HEK293 (cell line): ENCODE measurements around the gene TAF12.
A peak's percentile ranks its signal among the peaks of the same experiment; 100 is the strongest.

Source experiments
- CTCF ChIA-PET: fragments of 350-600 bp; formaldehyde crosslinking; extraction: SDS; loops from one replicate; lab custom pipeline; 2021; ENCODE audit warnings: antibody characterized with exemption; lab: Yijun Ruan, JAX
- POLR2A ChIA-PET: fragments of 300-600 bp; formaldehyde crosslinking; extraction: SDS; loops from one replicate; lab custom pipeline; 2020; ENCODE audit warnings: antibody characterized with exemption, inconsistent platforms; lab: Yijun Ruan, JAX
- H3K27ac ChIP-seq: fragments of 200-500 bp; sonication (Bioruptor generic); 2 replicates; pipeline ENCODE4 v1.5.1; 2014; ENCODE audit warnings: low read depth, low read length, control low read depth, inconsistent platforms; ENCODE audit errors: extremely low read depth
- H3K36me3 ChIP-seq, 2 experiments: fragments of 200-500 bp in 1 of 2; sonication (Bioruptor generic) in 1 of 2; 1 replicate in 1 of 2; 2 replicates in 1 of 2; pipeline ENCODE4 v1.5.1; 2014 to 2017; ENCODE audit warnings: inconsistent platforms in 2 of 2, low read length in 2 of 2; ENCODE audit not compliant: control insufficient read depth in 2 of 2, insufficient read depth in 1 of 2
- H3K4me1 ChIP-seq: fragments of 200-500 bp; sonication (Bioruptor generic); 2 replicates; pipeline ENCODE4 v1.5.1; 2014; ENCODE audit warnings: mild to moderate bottlenecking, low read length, inconsistent platforms; ENCODE audit not compliant: control insufficient read depth, insufficient read depth
- H3K4me3 ChIP-seq: 2 replicates; pipeline ENCODE4 v1.5.1; 2011; ENCODE audit warnings: low read depth, mild to moderate bottlenecking, control low read depth, low read length, moderate library complexity
- H3K9me3 ChIP-seq: fragments of 200-500 bp; sonication (Bioruptor generic); 2 replicates; pipeline ENCODE4 v1.5.1; 2014; ENCODE audit warnings: low read depth, low read length, inconsistent platforms; ENCODE audit not compliant: control insufficient read depth, insufficient read depth
- GLIS1 ChIP-seq: fragments of 450-650 bp; formaldehyde crosslinking; IDR thresholded peaks from 2 replicates; pipeline ENCODE4 v1.5.1; 2016; ENCODE audit warnings: missing biosample characterization, missing genetic modification characterization
- KLF16 ChIP-seq: fragments of 450-650 bp; formaldehyde crosslinking; IDR thresholded peaks from 2 replicates; pipeline ENCODE4 v1.5.1; 2017; ENCODE audit warnings: missing biosample characterization, missing genetic modification characterization
- PRDM1 ChIP-seq: fragments of 450-650 bp; formaldehyde crosslinking; IDR thresholded peaks from 2 replicates; pipeline ENCODE4; 2016; ENCODE audit warnings: missing biosample characterization, missing genetic modification characterization
- RBAK ChIP-seq: fragments of 450-650 bp; formaldehyde crosslinking; IDR thresholded peaks from 2 replicates; pipeline ENCODE4 v1.5.1; 2016; ENCODE audit warnings: missing biosample characterization, missing genetic modification characterization
- SETDB1 ChIP-seq: IDR thresholded peaks from one replicate; pipeline ENCODE4 v1.6.1; 2017; ENCODE audit warnings: mild to moderate bottlenecking, low read length, moderate library complexity, mixed read lengths; ENCODE audit not compliant: insufficient read length
- ZBTB17 ChIP-seq: fragments of 450-650 bp; formaldehyde crosslinking; IDR thresholded peaks from 2 replicates; pipeline ENCODE4 v1.5.1; 2016; ENCODE audit warnings: missing biosample characterization, missing genetic modification characterization
- ZBTB21 ChIP-seq: fragments of 450-650 bp; formaldehyde crosslinking; IDR thresholded peaks from 2 replicates; pipeline ENCODE4 v1.5.1; 2017; ENCODE audit warnings: missing biosample characterization, missing genetic modification characterization
- ZNF133 ChIP-seq: fragments of 450-650 bp; formaldehyde crosslinking; IDR thresholded peaks from 2 replicates; pipeline ENCODE4 v1.5.1; 2016; ENCODE audit warnings: missing biosample characterization, missing genetic modification characterization
- ZNF280D ChIP-seq: fragments of 450-650 bp; formaldehyde crosslinking; IDR thresholded peaks from 2 replicates; pipeline ENCODE4 v1.5.1; 2016; ENCODE audit warnings: missing biosample characterization, missing genetic modification characterization
- ZNF335 ChIP-seq: fragments of 450-650 bp; formaldehyde crosslinking; conservative IDR thresholded peaks from 2 replicates; pipeline ENCODE4 v1.5.1; 2016; ENCODE audit warnings: missing biosample characterization, missing genetic modification characterization
- ZNF391 ChIP-seq: fragments of 450-650 bp; formaldehyde crosslinking; IDR thresholded peaks from 2 replicates; pipeline ENCODE4 v1.5.1; 2016; ENCODE audit warnings: low read depth, missing biosample characterization, missing genetic modification characterization, borderline replicate concordance
- ZNF449 ChIP-seq: fragments of 450-650 bp; formaldehyde crosslinking; IDR thresholded peaks from 2 replicates; pipeline ENCODE4 v1.5.1; 2017; ENCODE audit warnings: missing biosample characterization, mild to moderate bottlenecking, missing genetic modification characterization, moderate library complexity
- ZNF501 ChIP-seq: fragments of 450-650 bp; formaldehyde crosslinking; IDR thresholded peaks from 2 replicates; pipeline ENCODE4 v1.5.1; 2016; ENCODE audit warnings: missing biosample characterization, missing genetic modification characterization
- ZNF548 ChIP-seq: fragments of 450-650 bp; formaldehyde crosslinking; IDR thresholded peaks from 2 replicates; pipeline ENCODE4 v1.5.1; 2016; ENCODE audit warnings: missing biosample characterization, missing genetic modification characterization
- ZNF555 ChIP-seq: fragments of 450-650 bp; formaldehyde crosslinking; conservative IDR thresholded peaks from 2 replicates; pipeline ENCODE4 v1.5.1; 2017; ENCODE audit warnings: missing biosample characterization, mild to moderate bottlenecking, missing genetic modification characterization, inconsistent platforms
- ZNF585B ChIP-seq: fragments of 450-650 bp; formaldehyde crosslinking; IDR thresholded peaks from 2 replicates; pipeline ENCODE4 v1.5.1; 2016; ENCODE audit warnings: missing biosample characterization, missing genetic modification characterization
- ZNF624 ChIP-seq: fragments of 450-650 bp; formaldehyde crosslinking; IDR thresholded peaks from 2 replicates; pipeline ENCODE4 v1.5.1; 2017; ENCODE audit warnings: missing biosample characterization, missing genetic modification characterization
- ZNF654 ChIP-seq: fragments of 450-650 bp; formaldehyde crosslinking; IDR thresholded peaks from 2 replicates; pipeline ENCODE4 v1.5.1; 2016; ENCODE audit warnings: low read depth, missing biosample characterization, missing genetic modification characterization
- ZNF660 ChIP-seq: fragments of 450-650 bp; IDR thresholded peaks from 2 replicates; pipeline ENCODE4 v1.5.1; 2018; ENCODE audit warnings: missing biosample characterization, mild to moderate bottlenecking, missing genetic modification characterization
- ZNF76 ChIP-seq: fragments of 450-650 bp; formaldehyde crosslinking; IDR thresholded peaks from 2 replicates; pipeline ENCODE4; 2016; ENCODE audit warnings: low read depth, missing biosample characterization, missing genetic modification characterization, borderline replicate concordance
- ZNF792 ChIP-seq: fragments of 450-650 bp; formaldehyde crosslinking; IDR thresholded peaks from 2 replicates; pipeline ENCODE4 v1.5.1; 2016; ENCODE audit warnings: missing biosample characterization, missing genetic modification characterization
- ZNF837 ChIP-seq: fragments of 450-650 bp; formaldehyde crosslinking; IDR thresholded peaks from 2 replicates; pipeline ENCODE4 v1.5.1; 2016; ENCODE audit warnings: missing biosample characterization, missing genetic modification characterization
- ZSCAN23 ChIP-seq: fragments of 450-650 bp; formaldehyde crosslinking; IDR thresholded peaks from 2 replicates; pipeline ENCODE4 v1.5.1; 2016; ENCODE audit warnings: missing biosample characterization, missing genetic modification characterization
- TF ChIP-seq, protein P1 (sequence below): fragments of 450-650 bp; formaldehyde crosslinking; IDR thresholded peaks from 2 replicates; pipeline ENCODE4 v1.5.1; 2016; ENCODE audit warnings: missing biosample characterization, missing genetic modification characterization, borderline replicate concordance
- TF ChIP-seq, protein P2 (sequence below): fragments of 450-650 bp; formaldehyde crosslinking; IDR thresholded peaks from 2 replicates; pipeline ENCODE4; 2016; ENCODE audit warnings: missing biosample characterization, missing genetic modification characterization
- TF ChIP-seq, protein P3 (sequence below): fragments of 450-650 bp; formaldehyde crosslinking; IDR thresholded peaks from 2 replicates; pipeline ENCODE4 v1.5.1; 2017; ENCODE audit warnings: missing biosample characterization, missing genetic modification characterization

Gene TAF12

GRCh38 chr1:28648474-28649198 lies 5.8 kb upstream of the TAF12 start, which contains the start of gene RNU11:
Gene RNU11 (plus strand): TSS chr1:28648600.
- POLR2A ChIA-PET = interaction anchor here (0.6 to 2.1 kb wide), 40 partner anchors 8 to 1014 kb away, joined by 3 to 73 read pairs (median 4); partner anchors contain the start of genes ATP5IF1, FGR, GMEB1 and RCC1
- Histone ChIP-seq H3K4me1 (no peaks in the 10 kb centered on the region), H3K27ac (peak within 1 kb of the TSS; percentile 95), H3K4me3 (peak within 1 kb of the TSS; percentile 40), H3K36me3 (no peaks in the 10 kb centered on the region), H3K9me3 (no peaks in the 10 kb centered on the region)
- CTCF ChIA-PET = interaction anchor here (0.5 to 1.0 kb wide), 4 partner anchors 67 to 331 kb away, joined by 3 to 8 read pairs (median 3); no protein-coding TSS in a partner anchor
- TF ChIP-seq ZNF660 (tag by site-specific recombination) (peak; percentile 99), ZNF792 (tag by site-specific recombination) (peak; percentile 93), ZNF548 (tag by site-specific recombination) (no peak), ZNF76 (tag by site-specific recombination) (peak; percentile 68), ZNF585B (tag by site-specific recombination) (no peak; the same call in 1 of the 2 replicates), ZNF449 (peak; percentile 79), ZNF335 (tag by site-specific recombination) (no peak), KLF16 (tag by site-specific recombination) (peak; percentile 89), ZBTB17 (tag by site-specific recombination) (peak; percentile 99), SETDB1 (peak; percentile 90), ZNF391 (tag by site-specific recombination) (peak; percentile 95; the same call in 1 of the 2 replicates), ZNF133 (tag by site-specific recombination) (no peak; the same call in 1 of the 2 replicates), ZNF654 (tag by site-specific recombination) (no peak; the same call in 1 of the 2 replicates), ZNF280D (tag by site-specific recombination) (no peak), PRDM1 (peak; percentile 87), ZBTB21 (tag by site-specific recombination) (peak; percentile 67; the same call in 1 of the 2 replicates), GLIS1 (tag by site-specific recombination) (no peak), ZNF555 (tag by site-specific recombination) (no peak), ZSCAN23 (tag by site-specific recombination) (peak; percentile 98), ZNF501 (peak; percentile 86), RBAK (tag by site-specific recombination) (no peak), ZNF837 (tag by site-specific recombination) (peak; percentile 97), ZNF624 (peak; percentile 96)
- TF ChIP-seq, protein P1, sequence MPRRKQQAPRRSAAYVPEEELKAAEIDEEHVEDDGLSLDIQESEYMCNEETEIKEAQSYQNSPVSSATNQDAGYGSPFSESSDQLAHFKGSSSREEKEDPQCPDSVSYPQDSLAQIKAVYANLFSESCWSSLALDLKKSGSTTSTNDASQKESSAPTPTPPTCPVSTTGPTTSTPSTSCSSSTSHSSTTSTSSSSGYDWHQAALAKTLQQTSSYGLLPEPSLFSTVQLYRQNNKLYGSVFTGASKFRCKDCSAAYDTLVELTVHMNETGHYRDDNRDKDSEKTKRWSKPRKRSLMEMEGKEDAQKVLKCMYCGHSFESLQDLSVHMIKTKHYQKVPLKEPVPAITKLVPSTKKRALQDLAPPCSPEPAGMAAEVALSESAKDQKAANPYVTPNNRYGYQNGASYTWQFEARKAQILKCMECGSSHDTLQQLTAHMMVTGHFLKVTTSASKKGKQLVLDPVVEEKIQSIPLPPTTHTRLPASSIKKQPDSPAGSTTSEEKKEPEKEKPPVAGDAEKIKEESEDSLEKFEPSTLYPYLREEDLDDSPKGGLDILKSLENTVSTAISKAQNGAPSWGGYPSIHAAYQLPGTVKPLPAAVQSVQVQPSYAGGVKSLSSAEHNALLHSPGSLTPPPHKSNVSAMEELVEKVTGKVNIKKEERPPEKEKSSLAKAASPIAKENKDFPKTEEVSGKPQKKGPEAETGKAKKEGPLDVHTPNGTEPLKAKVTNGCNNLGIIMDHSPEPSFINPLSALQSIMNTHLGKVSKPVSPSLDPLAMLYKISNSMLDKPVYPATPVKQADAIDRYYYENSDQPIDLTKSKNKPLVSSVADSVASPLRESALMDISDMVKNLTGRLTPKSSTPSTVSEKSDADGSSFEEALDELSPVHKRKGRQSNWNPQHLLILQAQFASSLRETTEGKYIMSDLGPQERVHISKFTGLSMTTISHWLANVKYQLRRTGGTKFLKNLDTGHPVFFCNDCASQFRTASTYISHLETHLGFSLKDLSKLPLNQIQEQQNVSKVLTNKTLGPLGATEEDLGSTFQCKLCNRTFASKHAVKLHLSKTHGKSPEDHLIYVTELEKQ = peak; percentile 82; the same call in 1 of the 2 replicates
- TF ChIP-seq, protein P2, sequence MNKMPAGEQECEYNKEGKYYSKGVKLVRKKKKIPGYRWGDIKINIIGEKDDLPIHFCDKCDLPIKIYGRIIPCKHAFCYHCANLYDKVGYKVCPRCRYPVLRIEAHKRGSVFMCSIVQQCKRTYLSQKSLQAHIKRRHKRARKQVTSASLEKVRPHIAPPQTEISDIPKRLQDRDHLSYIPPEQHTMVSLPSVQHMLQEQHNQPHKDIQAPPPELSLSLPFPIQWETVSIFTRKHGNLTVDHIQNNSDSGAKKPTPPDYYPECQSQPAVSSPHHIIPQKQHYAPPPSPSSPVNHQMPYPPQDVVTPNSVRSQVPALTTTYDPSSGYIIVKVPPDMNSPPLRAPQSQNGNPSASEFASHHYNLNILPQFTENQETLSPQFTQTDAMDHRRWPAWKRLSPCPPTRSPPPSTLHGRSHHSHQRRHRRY (tag by site-specific recombination) = peak; percentile 68; the same call in 1 of the 2 replicates
- TF ChIP-seq, protein P3, sequence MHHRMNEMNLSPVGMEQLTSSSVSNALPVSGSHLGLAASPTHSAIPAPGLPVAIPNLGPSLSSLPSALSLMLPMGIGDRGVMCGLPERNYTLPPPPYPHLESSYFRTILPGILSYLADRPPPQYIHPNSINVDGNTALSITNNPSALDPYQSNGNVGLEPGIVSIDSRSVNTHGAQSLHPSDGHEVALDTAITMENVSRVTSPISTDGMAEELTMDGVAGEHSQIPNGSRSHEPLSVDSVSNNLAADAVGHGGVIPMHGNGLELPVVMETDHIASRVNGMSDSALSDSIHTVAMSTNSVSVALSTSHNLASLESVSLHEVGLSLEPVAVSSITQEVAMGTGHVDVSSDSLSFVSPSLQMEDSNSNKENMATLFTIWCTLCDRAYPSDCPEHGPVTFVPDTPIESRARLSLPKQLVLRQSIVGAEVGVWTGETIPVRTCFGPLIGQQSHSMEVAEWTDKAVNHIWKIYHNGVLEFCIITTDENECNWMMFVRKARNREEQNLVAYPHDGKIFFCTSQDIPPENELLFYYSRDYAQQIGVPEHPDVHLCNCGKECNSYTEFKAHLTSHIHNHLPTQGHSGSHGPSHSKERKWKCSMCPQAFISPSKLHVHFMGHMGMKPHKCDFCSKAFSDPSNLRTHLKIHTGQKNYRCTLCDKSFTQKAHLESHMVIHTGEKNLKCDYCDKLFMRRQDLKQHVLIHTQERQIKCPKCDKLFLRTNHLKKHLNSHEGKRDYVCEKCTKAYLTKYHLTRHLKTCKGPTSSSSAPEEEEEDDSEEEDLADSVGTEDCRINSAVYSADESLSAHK (tag by site-specific recombination) = peak; percentile 79
